ENCODE measurements around the gene NKD2.
"Not testable (repeated sequence)": the region's sequence is repeated elsewhere in the genome, so short reads cannot be mapped to it uniquely, and the experiment has no call there.

Gene NKD2

GRCh38 chr5:979100-979817 is 29.3 kb upstream of the NKD2 start:
- no peak for DNase-seq

- DNase-seq, result no peak
Observed at GRCh38 chr5:980001-980588, 28.5 kb upstream of the NKD2 start.

GRCh38 chr5:980966-981365 is 27.6 kb upstream of the NKD2 start:
- no peak for DNase-seq

- no peak for DNase-seq
Observed at GRCh38 chr5:981456-981855, 27.1 kb upstream of the NKD2 start.

GRCh38 chr5:982377-983237 is 26.0 kb upstream of the NKD2 start:
- peak; percentile 14 for DNase-seq

- no peak for DNase-seq
Observed at GRCh38 chr5:983238-983524, 25.4 kb upstream of the NKD2 start.

GRCh38 chr5:983568-983967 is 25.0 kb upstream of the NKD2 start:
- no peak for DNase-seq

- DNase-seq, result no peak
Observed at GRCh38 chr5:984774-985173, 23.8 kb upstream of the NKD2 start.

GRCh38 chr5:987761-988160 is 20.8 kb upstream of the NKD2 start:
- DNase-seq, result no peak

- no peak for DNase-seq
Observed at GRCh38 chr5:988322-988721, 20.3 kb upstream of the NKD2 start.

- no peak for DNase-seq
Observed at GRCh38 chr5:989961-990530, 18.6 kb upstream of the NKD2 start.

GRCh38 chr5:991472-992267 is 16.9 kb upstream of the NKD2 start:
- DNase-seq, result no peak

GRCh38 chr5:994272-994607 is 14.4 kb upstream of the NKD2 start:
- DNase-seq, result no peak

GRCh38 chr5:994821-995220 is 13.8 kb upstream of the NKD2 start:
- no peak for DNase-seq

- no peak for DNase-seq
Observed at GRCh38 chr5:995318-995717, 13.3 kb upstream of the NKD2 start.

GRCh38 chr5:997001-997474 is 11.6 kb upstream of the NKD2 start:
- no peak for DNase-seq

- no peak for DNase-seq
Observed at GRCh38 chr5:997711-998110, 10.9 kb upstream of the NKD2 start.

GRCh38 chr5:998246-999031 is 10.2 kb upstream of the NKD2 start:
- no peak for DNase-seq

GRCh38 chr5:999032-999501 is 9.5 kb upstream of the NKD2 start:
- no peak for DNase-seq

GRCh38 chr5:999724-1000123 is 8.9 kb upstream of the NKD2 start:
- DNase-seq, result no peak

GRCh38 chr5:1000329-1000728 is 8.3 kb upstream of the NKD2 start:
- DNase-seq, result no peak

- DNase-seq, result not testable (repeated sequence)
Observed at GRCh38 chr5:1000831-1001230, 7.8 kb upstream of the NKD2 start.

All from NCI-H82 (cell line).